ENCODE results near the gene ARID1B. TPM values are rescaled to one million over a fixed set of nuclear protein-coding genes. Genes with fewer than 3 reads are reported as not detected.

ARID1B gene
- total RNA-seq, 1 experiment from 2014 or later: 86.3 TPM

GRCh38 chr6:157013649-157014304 is 236.6 kb downstream of the ARID1B start:
- no peak for DNase-seq (ENCODE audit: low spot score)
- ChIA-PET POLR2A (ENCODE audit: low non-redundant PET) (no interaction called here), CTCF (no interaction called here)
- BruUV-seq (replicated peaks): no TSS peak
- TF ChIP-seq EZH2 (IDR thresholded peaks at IDR 0.05; ENCODE audit: borderline replicate concordance, low read depth, low read length, poor library complexity, severe bottlenecking) (no peak), CTCF (conservative IDR thresholded peaks at IDR 0.05; ENCODE audit: low read depth, low read length) (no peak)
- no peaks in the 10 kb centered on the region for H3K27me3 ChIP-seq (replicated peaks; ENCODE audit: insufficient read depth, low read depth, low read length, poor library complexity)
- no peak overlapping the region for H3K27ac ChIP-seq (ENCODE audit: low read depth, low read length, poor library complexity, severe bottlenecking)
- peaks cover 15% of the 10 kb centered on the region for H3K4me1 ChIP-seq (ENCODE audit: insufficient read depth, low read length, poor library complexity, severe bottlenecking)
- H3K9me3 ChIP-seq (ENCODE audit: low read depth, low read length, poor library complexity, severe bottlenecking): no peaks in the 10 kb centered on the region
- no peak overlapping the region for H3K4me3 ChIP-seq (ENCODE audit: low read depth, low read length, poor library complexity, severe bottlenecking)
- no peaks in the 10 kb centered on the region for H3K36me3 ChIP-seq (ENCODE audit: insufficient read depth, low read length, poor library complexity, severe bottlenecking)
- intact Hi-C loops (cut with micrococcal nuclease; ENCODE audit: unreplicated experiment): no loop called here

GRCh38 chr6:157014871-157015270 is 237.7 kb downstream of the ARID1B start:
- Histone ChIP-seq H3K27me3 (replicated peaks; ENCODE audit: insufficient read depth, low read depth, low read length, poor library complexity) (no peaks in the 10 kb centered on the region), H3K36me3 (ENCODE audit: insufficient read depth, low read length, poor library complexity, severe bottlenecking) (no peaks in the 10 kb centered on the region), H3K27ac (ENCODE audit: low read depth, low read length, poor library complexity, severe bottlenecking) (no peak overlapping the region), H3K4me3 (ENCODE audit: low read depth, low read length, poor library complexity, severe bottlenecking) (no peak overlapping the region), H3K4me1 (ENCODE audit: insufficient read depth, low read length, poor library complexity, severe bottlenecking) (peaks cover 26% of the 10 kb centered on the region), H3K9me3 (ENCODE audit: low read depth, low read length, poor library complexity, severe bottlenecking) (no peaks in the 10 kb centered on the region)
- no peak for DNase-seq (ENCODE audit: low spot score)
- intact Hi-C loops (cut with micrococcal nuclease; ENCODE audit: unreplicated experiment): no loop called here
- BruUV-seq (replicated peaks): no TSS peak
- CTCF ChIA-PET: no interaction called here
- POLR2A ChIA-PET (ENCODE audit: low non-redundant PET): no interaction called here
- TF ChIP-seq CTCF (conservative IDR thresholded peaks at IDR 0.05; ENCODE audit: low read depth, low read length): no peak
- no peak for TF ChIP-seq EZH2 (IDR thresholded peaks at IDR 0.05; ENCODE audit: borderline replicate concordance, low read depth, low read length, poor library complexity, severe bottlenecking)

- Histone ChIP-seq H3K4me3 (ENCODE audit: low read depth, low read length, poor library complexity, severe bottlenecking) (no peak overlapping the region), H3K4me1 (ENCODE audit: insufficient read depth, low read length, poor library complexity, severe bottlenecking) (peaks cover 29% of the 10 kb centered on the region), H3K36me3 (ENCODE audit: insufficient read depth, low read length, poor library complexity, severe bottlenecking) (no peaks in the 10 kb centered on the region), H3K27me3 (replicated peaks; ENCODE audit: insufficient read depth, low read depth, low read length, poor library complexity) (no peaks in the 10 kb centered on the region), H3K9me3 (ENCODE audit: low read depth, low read length, poor library complexity, severe bottlenecking) (no peaks in the 10 kb centered on the region), H3K27ac (ENCODE audit: low read depth, low read length, poor library complexity, severe bottlenecking) (no peak overlapping the region)
- ChIA-PET POLR2A (ENCODE audit: low non-redundant PET) (no interaction called here), CTCF (no interaction called here)
- intact Hi-C loops (cut with micrococcal nuclease; ENCODE audit: unreplicated experiment): no loop called here
- BruUV-seq (replicated peaks): no TSS peak
- no peak for TF ChIP-seq CTCF (conservative IDR thresholded peaks at IDR 0.05; ENCODE audit: low read depth, low read length)
- TF ChIP-seq EZH2 (IDR thresholded peaks at IDR 0.05; ENCODE audit: borderline replicate concordance, low read depth, low read length, poor library complexity, severe bottlenecking): no peak
- no peak for DNase-seq (ENCODE audit: low spot score)
Measured at GRCh38 chr6:157017022-157017421, 239.8 kb downstream of the ARID1B start.
